Measurements from ENCODE around the gene DPYD.
A peak's percentile ranks its signal among the peaks of the same experiment; 100 is the strongest.

DPYD gene

GRCh38 chr1:97190326-97190725, 730.5 kb downstream of the DPYD start:
- no peak for DNase-seq
- H3K27me3 ChIP-seq (ENCODE audit: insufficient read depth, low read depth, severe bottlenecking) = no peaks in the 10 kb centered on the region
- TF ChIP-seq CTCF (IDR thresholded peaks at IDR 0.05; ENCODE audit: low read depth, low read length) = no peak
- no peak overlapping the region for H3K27ac ChIP-seq
- no peaks in the 10 kb centered on the region for H3K36me3 ChIP-seq
- no peak overlapping the region for H3K4me3 ChIP-seq (ENCODE audit: low read depth, low read length)
- no peaks in the 10 kb centered on the region for H3K9me3 ChIP-seq (ENCODE audit: severe bottlenecking)

- no peak overlapping the region for H3K27ac ChIP-seq
- no peak overlapping the region for H3K4me3 ChIP-seq (ENCODE audit: low read depth, low read length)
- H3K27me3 ChIP-seq (ENCODE audit: insufficient read depth, low read depth, severe bottlenecking) = no peaks in the 10 kb centered on the region
- H3K9me3 ChIP-seq (ENCODE audit: severe bottlenecking) = no peaks in the 10 kb centered on the region
- no peaks in the 10 kb centered on the region for H3K36me3 ChIP-seq
- no peak for TF ChIP-seq CTCF (IDR thresholded peaks at IDR 0.05; ENCODE audit: low read depth, low read length)
- DNase-seq = peak; percentile 15
Observed at GRCh38 chr1:97186381-97186780, 734.5 kb downstream of the DPYD start.

- Histone ChIP-seq H3K27ac (no peak overlapping the region), H3K27me3 (ENCODE audit: insufficient read depth, low read depth, severe bottlenecking) (no peaks in the 10 kb centered on the region), H3K36me3 (no peaks in the 10 kb centered on the region), H3K4me3 (ENCODE audit: low read depth, low read length) (no peak overlapping the region), H3K9me3 (ENCODE audit: severe bottlenecking) (no peaks in the 10 kb centered on the region)
- DNase-seq = no peak
- no peak for TF ChIP-seq CTCF (IDR thresholded peaks at IDR 0.05; ENCODE audit: low read depth, low read length)
Observed at GRCh38 chr1:97174039-97174704, 746.7 kb downstream of the DPYD start.

- no peaks in the 10 kb centered on the region for H3K9me3 ChIP-seq (ENCODE audit: severe bottlenecking)
- H3K27ac ChIP-seq = no peak overlapping the region
- no peak for TF ChIP-seq CTCF (IDR thresholded peaks at IDR 0.05; ENCODE audit: low read depth, low read length)
- DNase-seq = no peak
- no peaks in the 10 kb centered on the region for H3K27me3 ChIP-seq (ENCODE audit: insufficient read depth, low read depth, severe bottlenecking)
- no peak overlapping the region for H3K4me3 ChIP-seq (ENCODE audit: low read depth, low read length)
- no peaks in the 10 kb centered on the region for H3K36me3 ChIP-seq
Observed at GRCh38 chr1:97170300-97170699, 750.5 kb downstream of the DPYD start.

- no peak for TF ChIP-seq CTCF (IDR thresholded peaks at IDR 0.05; ENCODE audit: low read depth, low read length)
- Histone ChIP-seq H3K9me3 (ENCODE audit: severe bottlenecking) (no peaks in the 10 kb centered on the region), H3K36me3 (no peaks in the 10 kb centered on the region), H3K27me3 (ENCODE audit: insufficient read depth, low read depth, severe bottlenecking) (no peaks in the 10 kb centered on the region), H3K27ac (no peak overlapping the region), H3K4me3 (ENCODE audit: low read depth, low read length) (no peak overlapping the region)
- DNase-seq = no peak
Observed at GRCh38 chr1:97168056-97168455, 752.8 kb downstream of the DPYD start.

GRCh38 chr1:97167246-97167645, 753.6 kb downstream of the DPYD start:
- H3K36me3 ChIP-seq = no peaks in the 10 kb centered on the region
- no peak for TF ChIP-seq CTCF (IDR thresholded peaks at IDR 0.05; ENCODE audit: low read depth, low read length)

More at GRCh38 chr1:97167246-97167645, 753.6 kb downstream of the DPYD start:
- DNase-seq = no peak
- no peaks in the 10 kb centered on the region for H3K9me3 ChIP-seq (ENCODE audit: severe bottlenecking)
- no peaks in the 10 kb centered on the region for H3K27me3 ChIP-seq (ENCODE audit: insufficient read depth, low read depth, severe bottlenecking)
- no peak overlapping the region for H3K27ac ChIP-seq
- H3K4me3 ChIP-seq (ENCODE audit: low read depth, low read length) = no peak overlapping the region
